DND-41 (cell line): ENCODE measurements around the gene PCYOX1L.

Experiments used
- EZH2 ChIP-seq: IDR thresholded peaks from 3 replicates; pipeline ENCODE4 v1.6.1; 2012; ENCODE audit warnings: borderline replicate concordance, low read depth, mild to moderate bottlenecking, moderate library complexity, low read length, inconsistent platforms; ENCODE audit not compliant: severe bottlenecking
- TF ChIP-seq, protein P1 (sequence below): IDR thresholded peaks from 2 replicates; pipeline ENCODE4 v1.5.1; 2012; ENCODE audit warnings: borderline replicate concordance, low read length, moderate library complexity, mild to moderate bottlenecking; ENCODE audit not compliant: poor library complexity, severe bottlenecking; ENCODE audit errors: extremely low read depth

DNA sequence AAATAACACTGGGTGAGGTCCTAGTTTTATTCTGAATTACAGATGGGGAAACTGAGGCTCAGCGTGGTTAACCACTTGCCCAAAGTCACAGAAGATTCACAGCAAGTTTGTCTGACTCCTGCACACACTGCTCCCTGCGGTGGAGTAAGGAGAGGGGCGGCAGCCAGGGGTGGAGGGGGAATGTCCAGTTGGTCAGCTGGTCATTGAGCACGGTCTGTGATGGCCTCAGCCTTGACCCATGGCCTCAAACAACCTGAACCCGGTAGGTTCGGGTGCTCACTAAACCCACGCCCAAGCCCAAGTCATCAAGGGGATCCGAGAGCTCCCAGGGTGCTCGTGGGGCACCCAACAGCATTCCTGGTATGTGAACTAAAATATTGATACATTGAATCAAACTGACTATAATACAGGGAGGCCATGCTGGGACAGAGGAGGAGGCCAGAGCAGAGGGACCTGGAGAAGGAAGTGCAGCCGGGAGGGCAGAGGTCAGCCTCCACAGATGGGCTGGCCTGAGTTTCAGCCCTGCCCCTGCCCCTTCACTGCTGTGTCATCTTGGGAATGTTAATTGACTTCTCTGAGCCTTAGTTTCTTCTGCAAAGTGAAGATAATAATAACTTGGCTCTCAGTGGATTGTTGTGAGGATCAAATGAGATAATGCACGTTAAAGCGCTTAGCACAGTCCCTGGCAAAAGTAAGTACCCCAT is 24.8 kb downstream of the PCYOX1L start:
- TF ChIP-seq, protein P1, sequence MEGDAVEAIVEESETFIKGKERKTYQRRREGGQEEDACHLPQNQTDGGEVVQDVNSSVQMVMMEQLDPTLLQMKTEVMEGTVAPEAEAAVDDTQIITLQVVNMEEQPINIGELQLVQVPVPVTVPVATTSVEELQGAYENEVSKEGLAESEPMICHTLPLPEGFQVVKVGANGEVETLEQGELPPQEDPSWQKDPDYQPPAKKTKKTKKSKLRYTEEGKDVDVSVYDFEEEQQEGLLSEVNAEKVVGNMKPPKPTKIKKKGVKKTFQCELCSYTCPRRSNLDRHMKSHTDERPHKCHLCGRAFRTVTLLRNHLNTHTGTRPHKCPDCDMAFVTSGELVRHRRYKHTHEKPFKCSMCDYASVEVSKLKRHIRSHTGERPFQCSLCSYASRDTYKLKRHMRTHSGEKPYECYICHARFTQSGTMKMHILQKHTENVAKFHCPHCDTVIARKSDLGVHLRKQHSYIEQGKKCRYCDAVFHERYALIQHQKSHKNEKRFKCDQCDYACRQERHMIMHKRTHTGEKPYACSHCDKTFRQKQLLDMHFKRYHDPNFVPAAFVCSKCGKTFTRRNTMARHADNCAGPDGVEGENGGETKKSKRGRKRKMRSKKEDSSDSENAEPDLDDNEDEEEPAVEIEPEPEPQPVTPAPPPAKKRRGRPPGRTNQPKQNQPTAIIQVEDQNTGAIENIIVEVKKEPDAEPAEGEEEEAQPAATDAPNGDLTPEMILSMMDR = no peak
- no peak for TF ChIP-seq EZH2
